Calu3 (cell line): ENCODE measurements around the gene RFT1. TPM values are rescaled to one million over a fixed set of nuclear protein-coding genes. Genes with fewer than 3 reads are reported as not detected.

ENCODE experiments used
- BruUV-seq: library from RNA; stranded (reverse); fragments of 400-500 nt; replicated peaks from 2 replicates; lab custom pipeline; 2021; lab: Mats Ljungman, UMichigan
- CTCF ChIA-PET: fragments of 300-600 bp; sonication (Branson Sonifier 250); formaldehyde crosslinking; loops from one replicate; lab custom pipeline; 2022; ENCODE audit warnings: antibody characterized with exemption; lab: Charles Lee
- DNase-seq: peaks from one replicate; pipeline ENCODE4 v3.0.0; 2022
- H3K27ac Mint-ChIP-seq: one replicate; pipeline ENCODE4 v1.8.0; 2022; ENCODE audit warnings: mixed read lengths; ENCODE audit not compliant: unreplicated experiment
- H3K27me3 Mint-ChIP-seq: one replicate; pipeline ENCODE4 v1.8.0; 2022; ENCODE audit warnings: mixed read lengths; ENCODE audit not compliant: unreplicated experiment
- H3K36me3 Mint-ChIP-seq: one replicate; pipeline ENCODE4 v1.8.0; 2022; ENCODE audit warnings: mild to moderate bottlenecking, moderate library complexity, mixed read lengths; ENCODE audit not compliant: insufficient read depth, unreplicated experiment
- H3K4me1 Mint-ChIP-seq: one replicate; pipeline ENCODE4 v1.8.0; 2022; ENCODE audit warnings: mild to moderate bottlenecking, low read depth, mixed read lengths; ENCODE audit not compliant: unreplicated experiment
- H3K4me3 Mint-ChIP-seq: one replicate; pipeline ENCODE4 v1.8.0; 2022; ENCODE audit warnings: mild to moderate bottlenecking, low read depth, moderate library complexity, mixed read lengths; ENCODE audit not compliant: unreplicated experiment
- H3K9me3 Mint-ChIP-seq: one replicate; pipeline ENCODE4 v1.8.0; 2022; ENCODE audit warnings: low read depth, mixed read lengths; ENCODE audit not compliant: unreplicated experiment
- intact Hi-C: fragments of 100-400 bp; cut with micrococcal nuclease; formaldehyde crosslinking; loops from one replicate; pipeline ENCODE4 v1.10.0; 2022; ENCODE audit not compliant: unreplicated experiment
- total RNA-seq: library from RNA; stranded (reverse); gene quantifications from 2 replicates; pipeline ENCODE4 v1.2.3, GENCODE V29; 2022
- TF ChIP-seq, protein P1 (sequence below): fragments of 200-600 bp; IDR thresholded peaks from one replicate; pipeline ENCODE4 v1.8.0; 2022; ENCODE audit warnings: antibody characterized with exemption; ENCODE audit not compliant: unreplicated experiment

RFT1 gene
- total RNA-seq, 1 experiment from 2014 or later: 35.0 TPM

DNA sequence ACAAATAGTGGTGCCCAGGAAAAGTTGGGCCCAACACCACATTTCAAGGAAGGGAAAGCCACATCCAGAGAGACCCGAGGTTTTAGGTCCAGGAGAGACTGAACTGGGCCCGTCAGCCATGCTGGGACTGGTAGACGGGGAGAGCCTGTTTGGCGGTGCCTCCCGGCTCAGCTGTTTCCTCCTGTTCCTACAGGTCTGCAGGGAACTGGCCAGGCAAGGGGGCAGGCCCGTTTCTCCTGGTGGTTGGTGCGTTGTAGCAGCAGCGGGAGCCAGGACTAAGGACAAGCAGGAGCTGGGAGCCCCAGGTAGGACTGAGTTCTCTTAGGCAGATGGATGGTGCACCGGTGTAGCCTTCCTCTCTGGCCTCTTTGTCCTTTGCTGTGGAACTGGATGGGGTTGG, 34.7 kb upstream of the RFT1 start:
- no TSS peak for BruUV-seq
- Mint-ChIP-seq H3K9me3 (no peaks in the 10 kb centered on the region), H3K27ac (no peak overlapping the region), H3K27me3 (no peaks in the 10 kb centered on the region), H3K4me1 (peaks cover 39% of the 10 kb centered on the region), H3K36me3 (peaks cover 30% of the 10 kb centered on the region), H3K4me3 (no peak overlapping the region)
- TF ChIP-seq, protein P1, sequence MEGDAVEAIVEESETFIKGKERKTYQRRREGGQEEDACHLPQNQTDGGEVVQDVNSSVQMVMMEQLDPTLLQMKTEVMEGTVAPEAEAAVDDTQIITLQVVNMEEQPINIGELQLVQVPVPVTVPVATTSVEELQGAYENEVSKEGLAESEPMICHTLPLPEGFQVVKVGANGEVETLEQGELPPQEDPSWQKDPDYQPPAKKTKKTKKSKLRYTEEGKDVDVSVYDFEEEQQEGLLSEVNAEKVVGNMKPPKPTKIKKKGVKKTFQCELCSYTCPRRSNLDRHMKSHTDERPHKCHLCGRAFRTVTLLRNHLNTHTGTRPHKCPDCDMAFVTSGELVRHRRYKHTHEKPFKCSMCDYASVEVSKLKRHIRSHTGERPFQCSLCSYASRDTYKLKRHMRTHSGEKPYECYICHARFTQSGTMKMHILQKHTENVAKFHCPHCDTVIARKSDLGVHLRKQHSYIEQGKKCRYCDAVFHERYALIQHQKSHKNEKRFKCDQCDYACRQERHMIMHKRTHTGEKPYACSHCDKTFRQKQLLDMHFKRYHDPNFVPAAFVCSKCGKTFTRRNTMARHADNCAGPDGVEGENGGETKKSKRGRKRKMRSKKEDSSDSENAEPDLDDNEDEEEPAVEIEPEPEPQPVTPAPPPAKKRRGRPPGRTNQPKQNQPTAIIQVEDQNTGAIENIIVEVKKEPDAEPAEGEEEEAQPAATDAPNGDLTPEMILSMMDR: no peak
- intact Hi-C loops: no loop called here
- DNase-seq: no peak
- CTCF ChIA-PET: no interaction called here

DNA sequence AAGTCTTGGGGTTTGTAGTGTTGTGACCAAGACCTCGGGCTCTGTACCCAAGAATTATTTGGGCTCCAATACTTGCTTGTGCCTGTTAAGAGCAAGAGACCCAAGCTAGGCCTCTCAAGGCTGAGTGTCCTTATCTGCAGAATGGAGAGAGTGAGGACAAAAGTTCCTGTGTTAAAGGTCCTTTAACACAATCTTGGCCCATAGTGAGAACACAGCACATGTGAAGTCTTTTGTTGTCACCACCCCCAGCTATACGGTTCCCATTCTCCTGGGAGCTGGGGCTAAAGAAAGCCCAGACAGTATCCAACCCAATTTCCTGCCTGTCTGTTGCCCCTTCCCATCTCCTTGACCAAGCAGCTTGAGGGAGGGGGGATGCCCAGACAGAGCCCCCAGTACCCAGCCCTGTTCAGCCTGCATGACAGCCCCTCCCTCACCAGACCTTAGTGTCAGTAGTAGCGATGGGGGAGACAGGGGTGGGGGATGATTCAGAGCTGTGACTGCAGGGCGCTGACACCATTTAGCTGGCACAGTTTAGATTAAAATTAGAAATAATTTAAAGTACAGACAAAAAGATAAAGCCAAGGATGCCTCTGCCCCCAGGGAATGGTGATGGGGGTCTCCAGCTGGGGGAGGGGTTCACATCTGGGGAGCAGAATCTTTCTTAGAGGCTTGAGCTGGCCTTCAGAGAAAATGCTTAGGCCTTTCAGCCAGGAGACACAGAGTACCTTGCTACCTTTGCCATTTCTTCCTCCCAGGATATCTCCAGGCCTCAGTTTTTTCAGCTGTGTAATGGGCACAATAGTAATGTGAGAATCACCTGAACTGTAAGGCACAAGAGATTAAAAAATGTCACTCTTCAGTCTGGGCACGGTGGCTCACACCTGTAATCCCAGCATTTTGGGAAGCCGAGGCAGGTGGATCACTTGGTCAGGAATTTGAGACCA, 33.5 kb upstream of the RFT1 start:
- TF ChIP-seq, protein P1: no peak
- DNase-seq: no peak
- Mint-ChIP-seq H3K27ac (no peak overlapping the region), H3K4me1 (peaks cover 45% of the 10 kb centered on the region), H3K4me3 (peak overlapping the region; percentile 77), H3K27me3 (no peaks in the 10 kb centered on the region), H3K9me3 (no peaks in the 10 kb centered on the region), H3K36me3 (peaks cover 30% of the 10 kb centered on the region)
- CTCF ChIA-PET: interaction anchor here (0.7 to 1.1 kb wide), 3 partner anchors 18 to 33 kb away, joined by 3 read pairs; no protein-coding TSS in a partner anchor
- TSS peak; percentile 41 for BruUV-seq
- intact Hi-C loops: loop anchor here (2.0 kb wide), 1 partner anchor 33 kb away; the partner anchor contains the start of gene RFT1

DNA sequence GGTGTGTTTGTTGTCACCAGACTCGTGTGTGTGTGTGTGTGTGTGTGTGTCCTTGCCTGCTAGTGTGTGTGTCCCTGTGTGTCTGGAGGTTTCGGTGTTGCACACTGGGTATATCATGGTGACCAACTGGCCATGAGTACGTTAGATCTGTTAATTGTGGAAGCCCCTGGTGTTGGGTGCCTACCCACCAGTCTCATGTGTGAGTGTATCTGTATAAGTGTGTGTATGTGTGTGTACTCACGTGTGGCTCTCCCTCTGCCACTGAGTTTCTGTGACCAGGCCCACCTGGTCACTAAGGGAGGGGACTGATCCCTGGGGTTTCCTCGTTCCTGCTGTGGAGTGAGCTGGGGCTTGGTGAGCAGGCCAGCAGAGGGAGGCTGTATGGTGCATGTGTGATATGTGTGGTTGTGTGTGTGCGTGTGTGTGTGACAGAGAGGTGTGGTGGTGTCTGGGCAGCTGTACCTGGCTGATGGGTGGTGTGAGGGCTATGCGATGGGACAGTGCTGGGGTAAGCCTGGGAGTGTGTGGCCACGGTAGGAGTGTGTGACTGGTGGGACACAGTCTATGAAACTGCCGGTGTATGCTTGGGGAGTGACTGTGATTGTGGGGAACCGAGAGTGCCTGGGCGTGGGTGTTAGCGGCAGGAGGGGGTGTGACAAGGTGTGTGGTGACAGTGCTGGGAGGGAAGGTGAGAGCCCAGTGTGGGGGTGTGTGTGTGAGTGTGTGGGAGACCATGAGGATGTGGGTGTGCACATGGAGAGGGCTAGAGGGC, 32.6 kb upstream of the RFT1 start:
- DNase-seq: peak; percentile 26
- Mint-ChIP-seq H3K4me1 (peaks cover 42% of the 10 kb centered on the region), H3K27me3 (no peaks in the 10 kb centered on the region), H3K4me3 (peak overlapping the region; percentile 77), H3K27ac (peak overlapping the region; percentile 2), H3K36me3 (peaks cover 30% of the 10 kb centered on the region), H3K9me3 (no peaks in the 10 kb centered on the region)
- no TSS peak for BruUV-seq
- TF ChIP-seq, protein P1: no peak
- intact Hi-C loops: loop anchor here (2.0 kb wide), 1 partner anchor 32 kb away; the partner anchor contains the start of gene RFT1
- CTCF ChIA-PET: interaction anchor here (0.7 to 1.1 kb wide), 4 partner anchors 17 to 34 kb away, joined by 3 read pairs; no protein-coding TSS in a partner anchor
